ENCODE data around the gene CDH4.

GRCh38 chr20:61478094-61478493, 226.0 kb downstream of the CDH4 start:
- TF ChIP-seq POLR2AphosphoS5 (IDR thresholded peaks at IDR 0.05): no peak
- TF ChIP-seq EP300 (IDR thresholded peaks at IDR 0.05; ENCODE audit: low read depth): no peak
- no peak for TF ChIP-seq POLR2A (IDR thresholded peaks at IDR 0.05)
- no peak for TF ChIP-seq CTCF (IDR thresholded peaks at IDR 0.05)
